Measurements from ENCODE around the gene OSBPL10.

DNA sequence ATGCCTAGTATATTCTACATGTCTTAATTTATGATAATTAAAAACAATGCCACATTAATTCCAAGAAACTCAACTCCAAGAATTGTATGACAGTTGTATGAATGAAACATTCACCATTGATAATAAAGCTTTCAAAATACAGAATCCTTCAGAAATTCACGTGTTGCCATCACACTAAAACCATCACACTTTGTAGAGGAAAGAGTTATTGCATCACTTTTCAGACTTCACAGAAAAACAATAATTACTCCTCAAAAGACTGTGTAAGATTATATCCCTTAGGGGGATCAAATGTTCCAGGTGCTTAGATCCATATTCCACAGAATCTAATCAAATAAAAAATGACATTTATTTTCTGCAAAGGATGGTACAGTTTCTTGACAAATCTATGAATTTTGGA is 85.0 kb downstream of the OSBPL10 start:
- TF ChIP-seq, protein P1, sequence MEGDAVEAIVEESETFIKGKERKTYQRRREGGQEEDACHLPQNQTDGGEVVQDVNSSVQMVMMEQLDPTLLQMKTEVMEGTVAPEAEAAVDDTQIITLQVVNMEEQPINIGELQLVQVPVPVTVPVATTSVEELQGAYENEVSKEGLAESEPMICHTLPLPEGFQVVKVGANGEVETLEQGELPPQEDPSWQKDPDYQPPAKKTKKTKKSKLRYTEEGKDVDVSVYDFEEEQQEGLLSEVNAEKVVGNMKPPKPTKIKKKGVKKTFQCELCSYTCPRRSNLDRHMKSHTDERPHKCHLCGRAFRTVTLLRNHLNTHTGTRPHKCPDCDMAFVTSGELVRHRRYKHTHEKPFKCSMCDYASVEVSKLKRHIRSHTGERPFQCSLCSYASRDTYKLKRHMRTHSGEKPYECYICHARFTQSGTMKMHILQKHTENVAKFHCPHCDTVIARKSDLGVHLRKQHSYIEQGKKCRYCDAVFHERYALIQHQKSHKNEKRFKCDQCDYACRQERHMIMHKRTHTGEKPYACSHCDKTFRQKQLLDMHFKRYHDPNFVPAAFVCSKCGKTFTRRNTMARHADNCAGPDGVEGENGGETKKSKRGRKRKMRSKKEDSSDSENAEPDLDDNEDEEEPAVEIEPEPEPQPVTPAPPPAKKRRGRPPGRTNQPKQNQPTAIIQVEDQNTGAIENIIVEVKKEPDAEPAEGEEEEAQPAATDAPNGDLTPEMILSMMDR (conservative IDR thresholded peaks at IDR 0.05; ENCODE audit: low read length): no peak
- TF ChIP-seq EZH2phosphoT487 (IDR thresholded peaks at IDR 0.05; ENCODE audit: borderline replicate concordance): no peak

Measured in Loucy (cell line).